GM12872 (cell line): ENCODE measurements around the gene SLC22A2.

ENCODE experiments used
- CTCF ChIP-seq: IDR thresholded peaks from 3 replicates; pipeline ENCODE4 v1.5.1; 2011; ENCODE audit warnings: low read depth, mild to moderate bottlenecking, low read length, moderate library complexity; ENCODE audit not compliant: insufficient read depth

SLC22A2 gene

GRCh38 chr6:160297310-160297709, 38.7 kb upstream of the SLC22A2 start:
- TF ChIP-seq CTCF, result no peak

- no peak for TF ChIP-seq CTCF
These were observed 35.2 kb upstream of the SLC22A2 start for GRCh38 chr6:160293844-160294243.

GRCh38 chr6:160285541-160286105, 27.0 kb upstream of the SLC22A2 start:
- TF ChIP-seq CTCF, result no peak

- no peak for TF ChIP-seq CTCF
These were observed 26.0 kb upstream of the SLC22A2 start for GRCh38 chr6:160284575-160284974.

GRCh38 chr6:160282444-160282843, 23.8 kb upstream of the SLC22A2 start:
- TF ChIP-seq CTCF, result no peak

GRCh38 chr6:160279850-160280249, 21.2 kb upstream of the SLC22A2 start:
- no peak for TF ChIP-seq CTCF

GRCh38 chr6:160278786-160279310, 20.2 kb upstream of the SLC22A2 start:
- TF ChIP-seq CTCF, result no peak
